Liver (tissue), 9 donors: Measurements from ENCODE around the gene FOXG1. TPM values are rescaled to one million over a fixed set of nuclear protein-coding genes. Genes with fewer than 3 reads are reported as not detected.

Experiments
- DNase-seq: peaks from one replicate; pipeline ENCODE4 v3.0.0-alpha.2; 2017; ENCODE audit warnings: low spot score
- H3K27ac ChIP-seq, 2 donors: one replicate each; pipeline ENCODE4 v1.7.0; 2013; ENCODE audit warnings: inconsistent platforms in 2 of 2, low read length in 2 of 2, control low read depth in 1 of 2, low read depth in 1 of 2, mild to moderate bottlenecking in 1 of 2
- H3K27me3 ChIP-seq, 4 donors: one replicate each; pipeline versions ENCODE4 v1.6.1 to v1.7.0; 2013; ENCODE audit warnings: low read length in 3 of 4, inconsistent platforms in 1 of 4, mild to moderate bottlenecking in 1 of 4, moderate library complexity in 1 of 4; ENCODE audit not compliant: control insufficient read depth in 4 of 4, insufficient read depth in 4 of 4
- H3K36me3 ChIP-seq, 4 donors: one replicate each; pipeline versions ENCODE4 v1.6.1 to v1.7.0; 2013; ENCODE audit warnings: low read length in 3 of 4, mild to moderate bottlenecking in 3 of 4, low read depth in 1 of 4, moderate library complexity in 1 of 4; ENCODE audit not compliant: control insufficient read depth in 4 of 4, insufficient read depth in 3 of 4
- H3K4me1 ChIP-seq, 4 donors: one replicate each; pipeline versions ENCODE4 v1.6.1 to v1.7.0; 2013; ENCODE audit warnings: low read length in 3 of 4, mild to moderate bottlenecking in 3 of 4, moderate library complexity in 1 of 4; ENCODE audit not compliant: control insufficient read depth in 4 of 4, insufficient read depth in 4 of 4
- H3K4me3 ChIP-seq, 3 donors: one replicate each; pipeline versions ENCODE4 v1.6.1 to v1.7.0; 2013; ENCODE audit warnings: low read length in 3 of 3, control low read depth in 1 of 3, low read depth in 1 of 3, mild to moderate bottlenecking in 1 of 3
- H3K9ac ChIP-seq, 2 donors: one replicate each; pipeline ENCODE4 v1.7.0; 2013; ENCODE audit warnings: low read length in 2 of 2, mild to moderate bottlenecking in 2 of 2, moderate library complexity in 2 of 2, control low read depth in 1 of 2, low read depth in 1 of 2
- H3K9me3 ChIP-seq, 4 donors: one replicate each; pipeline versions ENCODE4 v1.6.1 to v1.7.0; 2013; ENCODE audit warnings: low read length in 3 of 4; ENCODE audit not compliant: control insufficient read depth in 4 of 4
- EGR1 ChIP-seq, 2 donors: IDR thresholded peaks; 2 replicates each; pipeline ENCODE4 v1.6.1; 2016 to 2018; ENCODE audit warnings: antibody characterized with exemption in 2 of 2, low read depth in 2 of 2
- FOXA1 ChIP-seq: IDR thresholded peaks from 2 replicates; pipeline ENCODE4 v1.6.1; 2016; ENCODE audit warnings: antibody characterized with exemption
- FOXA2 ChIP-seq: IDR thresholded peaks from 2 replicates; pipeline ENCODE4 v1.6.1; 2016; ENCODE audit warnings: antibody characterized with exemption
- GABPA ChIP-seq, 2 donors: IDR thresholded peaks in 1 of 2; conservative IDR thresholded peaks in 1 of 2; 2 replicates each; pipeline ENCODE4 v1.6.1; 2016; ENCODE audit warnings: antibody characterized with exemption in 2 of 2, mild to moderate bottlenecking in 1 of 2, moderate library complexity in 1 of 2
- HNF4A ChIP-seq, 2 donors: conservative IDR thresholded peaks; 2 replicates each; pipeline ENCODE4 v1.6.1; 2016; ENCODE audit warnings: antibody characterized with exemption in 2 of 2, mild to moderate bottlenecking in 2 of 2
- HNF4G ChIP-seq: IDR thresholded peaks from 2 replicates; pipeline ENCODE4 v1.6.1; 2016; ENCODE audit warnings: antibody characterized with exemption
- NR2F2 ChIP-seq: IDR thresholded peaks from 2 replicates; pipeline ENCODE4 v1.6.1; 2016; ENCODE audit warnings: antibody characterized with exemption
- RAD21 ChIP-seq, 2 donors: IDR thresholded peaks; 2 replicates each; pipeline ENCODE4 v1.6.1; 2016; ENCODE audit warnings: antibody characterized with exemption in 2 of 2, mild to moderate bottlenecking in 2 of 2
- TAF1 ChIP-seq: conservative IDR thresholded peaks from 2 replicates; pipeline ENCODE4 v1.6.1; 2016; ENCODE audit warnings: antibody characterized with exemption, mild to moderate bottlenecking
- YY1 ChIP-seq: IDR thresholded peaks from 2 replicates; pipeline ENCODE4 v1.6.1; 2016; ENCODE audit warnings: antibody characterized with exemption, mild to moderate bottlenecking
- polyA plus RNA-seq, 2 donors: library from polyadenylated mRNA; stranded (reverse) in 1 of 2; unstranded in 1 of 2; fragments of 200-250 nt in 1 of 2; fragments of >200 nt in 1 of 2; fragmentation: Nextera tagmentation in 1 of 2; extraction: Ambion mirVana in 1 of 2; gene quantifications; one replicate each; pipeline versions ENCODE4 v1.2.1 to v1.2.3, GENCODE V29; 2013 to 2015
- total RNA-seq, 2 donors: library from RNA; depleted of rRNA; stranded (reverse); fragments of >200 nt; gene quantifications; one replicate each; pipeline ENCODE4 v1.2.3, GENCODE V29; 2014
- TF ChIP-seq, protein P1 (sequence below): fragments of 150-350 bp; IDR thresholded peaks from 2 replicates; pipeline ENCODE4 v1.5.1; 2017; ENCODE audit warnings: improper control_type of control experiment, low read depth, low read length; ENCODE audit not compliant: missing input control
- TF ChIP-seq, protein P2 (sequence below): IDR thresholded peaks from 2 replicates; pipeline ENCODE4 v1.6.1; 2016; ENCODE audit warnings: antibody characterized with exemption, mild to moderate bottlenecking
- TF ChIP-seq, protein P3 (sequence below): IDR thresholded peaks from 2 replicates; pipeline ENCODE4 v1.6.1; 2016; ENCODE audit warnings: antibody characterized with exemption
- TF ChIP-seq, protein P4 (sequence below): IDR thresholded peaks from 2 replicates; pipeline ENCODE4 v1.6.1; 2016; ENCODE audit warnings: antibody characterized with exemption
- donor health status: healthy.
- donor health status: healthy.
- donor health status: healthy.
- donor health status: healthy.
- donor health status: healthy.

Gene FOXG1
- total and polyA plus RNA-seq, 4 donors, result not detected

DNA sequence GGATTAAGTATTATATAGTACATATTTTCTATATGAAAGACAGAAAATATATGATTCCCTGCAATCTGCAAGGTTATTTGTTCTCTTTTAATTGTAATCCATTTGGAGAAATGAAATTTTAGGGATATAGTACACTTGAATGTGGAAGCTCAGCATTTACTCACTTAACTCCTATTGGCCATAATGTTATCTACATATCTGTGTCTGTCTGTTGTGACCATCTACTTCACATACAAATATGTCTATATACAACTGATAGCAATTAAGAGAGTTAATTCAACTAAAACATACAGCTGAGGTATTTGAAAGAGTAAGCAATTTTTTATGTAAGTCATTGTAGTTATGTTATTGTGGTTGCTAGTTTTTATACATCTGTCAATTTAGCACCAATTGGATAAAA lies 12.9 kb downstream of the FOXG1 start:
- peaks cover 0 to 3% (median under 1%) of the 10 kb centered on the region in 4 donors for H3K9me3 ChIP-seq
- H3K27me3 ChIP-seq, result peaks cover 2 to 29% (median 17%) of the 10 kb centered on the region in 4 donors
- peaks cover 0 to 3% (median 0%) of the 10 kb centered on the region in 4 donors for H3K4me1 ChIP-seq
- DNase-seq, result no peak
- H3K9ac ChIP-seq, result no peak overlapping the region
- H3K36me3 ChIP-seq, result no peaks in the 10 kb centered on the region
- TF ChIP-seq, protein P1, sequence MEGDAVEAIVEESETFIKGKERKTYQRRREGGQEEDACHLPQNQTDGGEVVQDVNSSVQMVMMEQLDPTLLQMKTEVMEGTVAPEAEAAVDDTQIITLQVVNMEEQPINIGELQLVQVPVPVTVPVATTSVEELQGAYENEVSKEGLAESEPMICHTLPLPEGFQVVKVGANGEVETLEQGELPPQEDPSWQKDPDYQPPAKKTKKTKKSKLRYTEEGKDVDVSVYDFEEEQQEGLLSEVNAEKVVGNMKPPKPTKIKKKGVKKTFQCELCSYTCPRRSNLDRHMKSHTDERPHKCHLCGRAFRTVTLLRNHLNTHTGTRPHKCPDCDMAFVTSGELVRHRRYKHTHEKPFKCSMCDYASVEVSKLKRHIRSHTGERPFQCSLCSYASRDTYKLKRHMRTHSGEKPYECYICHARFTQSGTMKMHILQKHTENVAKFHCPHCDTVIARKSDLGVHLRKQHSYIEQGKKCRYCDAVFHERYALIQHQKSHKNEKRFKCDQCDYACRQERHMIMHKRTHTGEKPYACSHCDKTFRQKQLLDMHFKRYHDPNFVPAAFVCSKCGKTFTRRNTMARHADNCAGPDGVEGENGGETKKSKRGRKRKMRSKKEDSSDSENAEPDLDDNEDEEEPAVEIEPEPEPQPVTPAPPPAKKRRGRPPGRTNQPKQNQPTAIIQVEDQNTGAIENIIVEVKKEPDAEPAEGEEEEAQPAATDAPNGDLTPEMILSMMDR, result no peak
- TF ChIP-seq, protein P2, sequence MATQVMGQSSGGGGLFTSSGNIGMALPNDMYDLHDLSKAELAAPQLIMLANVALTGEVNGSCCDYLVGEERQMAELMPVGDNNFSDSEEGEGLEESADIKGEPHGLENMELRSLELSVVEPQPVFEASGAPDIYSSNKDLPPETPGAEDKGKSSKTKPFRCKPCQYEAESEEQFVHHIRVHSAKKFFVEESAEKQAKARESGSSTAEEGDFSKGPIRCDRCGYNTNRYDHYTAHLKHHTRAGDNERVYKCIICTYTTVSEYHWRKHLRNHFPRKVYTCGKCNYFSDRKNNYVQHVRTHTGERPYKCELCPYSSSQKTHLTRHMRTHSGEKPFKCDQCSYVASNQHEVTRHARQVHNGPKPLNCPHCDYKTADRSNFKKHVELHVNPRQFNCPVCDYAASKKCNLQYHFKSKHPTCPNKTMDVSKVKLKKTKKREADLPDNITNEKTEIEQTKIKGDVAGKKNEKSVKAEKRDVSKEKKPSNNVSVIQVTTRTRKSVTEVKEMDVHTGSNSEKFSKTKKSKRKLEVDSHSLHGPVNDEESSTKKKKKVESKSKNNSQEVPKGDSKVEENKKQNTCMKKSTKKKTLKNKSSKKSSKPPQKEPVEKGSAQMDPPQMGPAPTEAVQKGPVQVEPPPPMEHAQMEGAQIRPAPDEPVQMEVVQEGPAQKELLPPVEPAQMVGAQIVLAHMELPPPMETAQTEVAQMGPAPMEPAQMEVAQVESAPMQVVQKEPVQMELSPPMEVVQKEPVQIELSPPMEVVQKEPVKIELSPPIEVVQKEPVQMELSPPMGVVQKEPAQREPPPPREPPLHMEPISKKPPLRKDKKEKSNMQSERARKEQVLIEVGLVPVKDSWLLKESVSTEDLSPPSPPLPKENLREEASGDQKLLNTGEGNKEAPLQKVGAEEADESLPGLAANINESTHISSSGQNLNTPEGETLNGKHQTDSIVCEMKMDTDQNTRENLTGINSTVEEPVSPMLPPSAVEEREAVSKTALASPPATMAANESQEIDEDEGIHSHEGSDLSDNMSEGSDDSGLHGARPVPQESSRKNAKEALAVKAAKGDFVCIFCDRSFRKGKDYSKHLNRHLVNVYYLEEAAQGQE, result no peak
- TF ChIP-seq NR2F2 (no peak), GABPA (IDR thresholded peaks at IDR 0.05 in 1 of 2, conservative IDR thresholded peaks at IDR 0.05 in 1 of 2) (no peak), FOXA1 (no peak), YY1 (no peak), RAD21 (IDR thresholded peaks at IDR 0.05) (no peak), FOXA2 (no peak), TAF1 (no peak), HNF4A (conservative IDR thresholded peaks at IDR 0.05) (no peak), EGR1 (IDR thresholded peaks at IDR 0.05; ENCODE audit: low read depth in 2 of 2) (no peak), HNF4G (no peak)
- TF ChIP-seq, protein P3, sequence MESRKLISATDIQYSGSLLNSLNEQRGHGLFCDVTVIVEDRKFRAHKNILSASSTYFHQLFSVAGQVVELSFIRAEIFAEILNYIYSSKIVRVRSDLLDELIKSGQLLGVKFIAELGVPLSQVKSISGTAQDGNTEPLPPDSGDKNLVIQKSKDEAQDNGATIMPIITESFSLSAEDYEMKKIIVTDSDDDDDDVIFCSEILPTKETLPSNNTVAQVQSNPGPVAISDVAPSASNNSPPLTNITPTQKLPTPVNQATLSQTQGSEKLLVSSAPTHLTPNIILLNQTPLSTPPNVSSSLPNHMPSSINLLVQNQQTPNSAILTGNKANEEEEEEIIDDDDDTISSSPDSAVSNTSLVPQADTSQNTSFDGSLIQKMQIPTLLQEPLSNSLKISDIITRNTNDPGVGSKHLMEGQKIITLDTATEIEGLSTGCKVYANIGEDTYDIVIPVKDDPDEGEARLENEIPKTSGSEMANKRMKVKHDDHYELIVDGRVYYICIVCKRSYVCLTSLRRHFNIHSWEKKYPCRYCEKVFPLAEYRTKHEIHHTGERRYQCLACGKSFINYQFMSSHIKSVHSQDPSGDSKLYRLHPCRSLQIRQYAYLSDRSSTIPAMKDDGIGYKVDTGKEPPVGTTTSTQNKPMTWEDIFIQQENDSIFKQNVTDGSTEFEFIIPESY, result no peak
- TF ChIP-seq, protein P4, sequence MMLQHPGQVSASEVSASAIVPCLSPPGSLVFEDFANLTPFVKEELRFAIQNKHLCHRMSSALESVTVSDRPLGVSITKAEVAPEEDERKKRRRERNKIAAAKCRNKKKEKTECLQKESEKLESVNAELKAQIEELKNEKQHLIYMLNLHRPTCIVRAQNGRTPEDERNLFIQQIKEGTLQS, result no peak
- H3K27ac ChIP-seq, result no peak overlapping the region
- H3K4me3 ChIP-seq, result no peak overlapping the region
